Measurements from ENCODE around the gene UBR7.

UBR7 gene

GRCh38 chr14:93262446-93262845 lies 55.4 kb downstream of the UBR7 start:
- DNase-seq = no peak

- no peak for DNase-seq
Measured at GRCh38 chr14:93263416-93263815, 56.4 kb downstream of the UBR7 start.

GRCh38 chr14:93266127-93266526 lies 59.1 kb downstream of the UBR7 start:
- no peak for DNase-seq

- DNase-seq = no peak
Measured at GRCh38 chr14:93267149-93267711, 60.2 kb downstream of the UBR7 start.

- DNase-seq = no peak
Measured at GRCh38 chr14:93268406-93268805, 61.4 kb downstream of the UBR7 start.

GRCh38 chr14:93269341-93270068 lies 62.4 kb downstream of the UBR7 start:
- DNase-seq = no peak

GRCh38 chr14:93271111-93271510 lies 64.1 kb downstream of the UBR7 start:
- no peak for DNase-seq

- DNase-seq = no peak
Measured at GRCh38 chr14:93274055-93274806, 67.2 kb downstream of the UBR7 start.

- DNase-seq = no peak
Measured at GRCh38 chr14:93276031-93276716, 69.1 kb downstream of the UBR7 start.
